OCI-LY7 (cell line): ENCODE measurements around the gene NUFIP2. TPM values are rescaled to one million over a fixed set of nuclear protein-coding genes. Genes with fewer than 3 reads are reported as not detected.

Source experiments
- BruUV-seq: library from RNA; stranded (reverse); fragments of 400-500 nt; replicated peaks from 2 replicates; lab custom pipeline; 2021; lab: Mats Ljungman, UMichigan
- CTCF ChIA-PET: fragments of 300-600 bp; sonication (Branson Sonifier 250); formaldehyde crosslinking; loops from one replicate; lab custom pipeline; 2022; ENCODE audit warnings: antibody characterized with exemption; ENCODE audit not compliant: unreplicated experiment; lab: Charles Lee
- POLR2A ChIA-PET: fragments of 300-600 bp; sonication (Branson Sonifier 250); formaldehyde crosslinking; loops from one replicate; lab custom pipeline; 2022; ENCODE audit warnings: antibody characterized with exemption; lab: Charles Lee
- DNase-seq: peaks from one replicate; pipeline ENCODE4 v3.0.0-alpha.2; 2015; ENCODE audit warnings: low spot score
- H2AFZ ChIP-seq: fragments of 200-600 bp; sonication (generic), shearing (Covaris generic); 2 replicates; pipeline ENCODE4 v1.6.1; 2014; ENCODE audit warnings: mild to moderate bottlenecking, antibody characterized with exemption, low read length, moderate library complexity
- H3K27ac ChIP-seq: fragments of 200-600 bp; sonication (generic); 2 replicates; pipeline ENCODE4 v1.5.1; 2014; ENCODE audit warnings: mixed run types, low read depth, mild to moderate bottlenecking, moderate library complexity, low read length, inconsistent platforms; ENCODE audit not compliant: poor library complexity, severe bottlenecking
- H3K36me3 ChIP-seq: fragments of 200-600 bp; sonication (generic); 2 replicates; pipeline ENCODE4 v1.6.1; 2014; ENCODE audit warnings: mild to moderate bottlenecking, antibody characterized with exemption, low read length, moderate library complexity, mixed read lengths; ENCODE audit not compliant: insufficient read depth
- H3K4me1 ChIP-seq: fragments of 200-600 bp; sonication (generic); 2 replicates; pipeline ENCODE4 v1.5.1; 2014; ENCODE audit warnings: mild to moderate bottlenecking, low read length; ENCODE audit not compliant: insufficient read depth, poor library complexity, severe bottlenecking
- H3K4me2 ChIP-seq: fragments of 200-600 bp; sonication (generic); 2 replicates; pipeline ENCODE4 v1.6.1; 2014; ENCODE audit warnings: mild to moderate bottlenecking, low read length
- H3K4me3 ChIP-seq: fragments of 200-600 bp; sonication (generic); 2 replicates; pipeline ENCODE4 v1.5.1; 2014; ENCODE audit warnings: mild to moderate bottlenecking, low read depth, low read length; ENCODE audit not compliant: poor library complexity, severe bottlenecking
- H3K79me2 ChIP-seq: fragments of 200-600 bp; sonication (generic); 2 replicates; pipeline ENCODE4 v1.6.1; 2016; ENCODE audit warnings: low read depth, mild to moderate bottlenecking, low read length, moderate library complexity, mixed read lengths; ENCODE audit not compliant: insufficient read depth
- H3K9me2 ChIP-seq: fragments of 200-600 bp; sonication (generic); 2 replicates; pipeline ENCODE4 v1.6.1; 2016; ENCODE audit warnings: mild to moderate bottlenecking, low read length, mixed read lengths; ENCODE audit not compliant: insufficient read depth
- H3K9me3 ChIP-seq: fragments of 200-600 bp; sonication (generic); 2 replicates; pipeline ENCODE4 v1.6.1; 2014; ENCODE audit warnings: mild to moderate bottlenecking, mixed run types, low read length, mixed read lengths
- H4K20me1 ChIP-seq: fragments of 200-600 bp; sonication (generic); 2 replicates; pipeline ENCODE4 v1.6.1; 2014; ENCODE audit warnings: mild to moderate bottlenecking, antibody characterized with exemption, low read length, moderate library complexity, mixed read lengths; ENCODE audit not compliant: insufficient read depth
- EZH2phosphoT487 ChIP-seq: fragments of 200-600 bp; sonication (generic); IDR thresholded peaks from 2 replicates; pipeline ENCODE4 v1.6.1; 2018; ENCODE audit warnings: low read depth, borderline replicate concordance, mild to moderate bottlenecking, mixed run types, antibody characterized with exemption, low read length, moderate library complexity, mixed read lengths
- intact Hi-C: fragments of 100-400 bp; cut with micrococcal nuclease; formaldehyde crosslinking; loops from one replicate; pipeline ENCODE4 v1.10.0; 2022; ENCODE audit not compliant: unreplicated experiment
- total RNA-seq, 2 experiments: library from RNA; depleted of rRNA in 1 of 2; stranded (reverse); fragments of >200 nt in 1 of 2; shearing (Covaris generic) in 1 of 2; gene quantifications; 2 replicates each; pipeline ENCODE4 v1.2.3, GENCODE V29; 2014 to 2022
- TF ChIP-seq, protein P1 (sequence below): fragments of 200-600 bp; sonication (generic); conservative IDR thresholded peaks from 2 replicates; pipeline ENCODE4 v1.5.1; 2014; ENCODE audit warnings: mild to moderate bottlenecking, antibody characterized with exemption, low read length, moderate library complexity, mixed read lengths

NUFIP2 gene
- total RNA-seq, 2 experiments from 2014 or later, result 37.1 to 71.4 TPM

DNA sequence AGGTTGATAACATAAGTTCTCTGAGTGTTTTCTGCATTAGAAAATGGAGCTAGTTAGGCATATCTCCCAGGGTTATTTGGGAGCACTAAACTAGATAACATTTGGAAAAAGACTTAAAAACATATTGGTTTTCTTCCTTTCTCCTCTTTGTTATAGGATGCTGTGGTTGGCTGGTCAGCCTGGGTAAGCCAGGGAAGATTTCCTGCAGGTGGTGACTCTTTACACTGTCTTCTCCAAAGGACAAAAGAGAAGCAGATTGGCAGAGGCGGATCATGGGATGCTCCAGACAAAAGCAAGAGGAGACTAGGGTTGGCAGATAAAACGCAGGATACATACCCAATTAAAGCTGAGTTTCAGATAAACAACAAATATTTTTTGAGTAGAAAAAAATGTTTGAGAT lies 53.5 kb downstream of the NUFIP2 start:
- H3K36me3 ChIP-seq, result no peaks in the 10 kb centered on the region
- CTCF ChIA-PET, result interaction anchor here (0.6 kb wide), 1 partner anchor 84 kb away, joined by 3 read pairs; no protein-coding TSS in a partner anchor
- H2AFZ ChIP-seq, result no peak overlapping the region
- no peak overlapping the region for H3K4me3 ChIP-seq
- POLR2A ChIA-PET, result interaction anchor here (0.6 kb wide), 1 partner anchor 1723 kb away, joined by 6 read pairs; no protein-coding TSS in a partner anchor
- no peaks in the 10 kb centered on the region for H3K79me2 ChIP-seq
- no peaks in the 10 kb centered on the region for H3K9me3 ChIP-seq
- no peaks in the 10 kb centered on the region for H4K20me1 ChIP-seq
- H3K4me2 ChIP-seq, result no peak overlapping the region
- no peak overlapping the region for H3K27ac ChIP-seq
- H3K9me2 ChIP-seq, result no peaks in the 10 kb centered on the region
- TF ChIP-seq, protein P1, sequence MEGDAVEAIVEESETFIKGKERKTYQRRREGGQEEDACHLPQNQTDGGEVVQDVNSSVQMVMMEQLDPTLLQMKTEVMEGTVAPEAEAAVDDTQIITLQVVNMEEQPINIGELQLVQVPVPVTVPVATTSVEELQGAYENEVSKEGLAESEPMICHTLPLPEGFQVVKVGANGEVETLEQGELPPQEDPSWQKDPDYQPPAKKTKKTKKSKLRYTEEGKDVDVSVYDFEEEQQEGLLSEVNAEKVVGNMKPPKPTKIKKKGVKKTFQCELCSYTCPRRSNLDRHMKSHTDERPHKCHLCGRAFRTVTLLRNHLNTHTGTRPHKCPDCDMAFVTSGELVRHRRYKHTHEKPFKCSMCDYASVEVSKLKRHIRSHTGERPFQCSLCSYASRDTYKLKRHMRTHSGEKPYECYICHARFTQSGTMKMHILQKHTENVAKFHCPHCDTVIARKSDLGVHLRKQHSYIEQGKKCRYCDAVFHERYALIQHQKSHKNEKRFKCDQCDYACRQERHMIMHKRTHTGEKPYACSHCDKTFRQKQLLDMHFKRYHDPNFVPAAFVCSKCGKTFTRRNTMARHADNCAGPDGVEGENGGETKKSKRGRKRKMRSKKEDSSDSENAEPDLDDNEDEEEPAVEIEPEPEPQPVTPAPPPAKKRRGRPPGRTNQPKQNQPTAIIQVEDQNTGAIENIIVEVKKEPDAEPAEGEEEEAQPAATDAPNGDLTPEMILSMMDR, result no peak
- TF ChIP-seq EZH2phosphoT487, result no peak
- no peaks in the 10 kb centered on the region for H3K4me1 ChIP-seq
- no peak for DNase-seq
- intact Hi-C loops, result no loop called here
- no TSS peak for BruUV-seq

DNA sequence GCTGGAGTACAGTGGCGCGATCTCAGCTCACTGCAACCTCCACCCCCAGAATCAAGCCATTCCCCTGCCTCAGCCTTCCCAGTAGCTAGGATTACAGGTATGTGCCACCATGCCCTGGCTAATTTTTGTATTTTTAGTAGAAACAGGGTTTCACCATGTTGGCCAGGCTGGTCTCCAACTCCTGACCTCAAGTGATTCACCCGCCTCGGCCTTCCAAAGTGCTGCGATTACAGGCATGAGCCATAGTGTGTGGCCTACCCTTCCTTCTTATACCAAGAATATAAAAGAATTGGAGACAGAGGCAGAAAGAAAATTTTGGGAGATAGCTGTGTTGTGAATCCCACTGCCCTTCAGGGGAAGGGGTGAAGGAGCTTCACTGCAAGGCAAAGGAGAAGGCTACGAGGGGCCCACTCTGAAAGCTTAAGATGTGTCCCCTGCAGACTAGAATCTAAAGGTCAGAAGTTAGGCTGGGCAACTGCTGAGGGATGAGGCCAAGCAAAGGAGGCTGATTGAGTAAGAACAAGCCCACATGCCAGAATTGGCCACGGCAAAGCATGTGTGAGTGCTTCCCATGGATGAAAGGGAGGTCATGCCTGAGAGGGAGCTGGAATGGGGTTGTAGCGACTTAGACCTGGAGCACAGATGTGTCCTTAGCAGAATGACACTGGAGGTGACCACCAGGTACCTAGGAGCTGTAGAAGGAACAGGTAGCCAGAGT lies 55.7 kb downstream of the NUFIP2 start:
- Histone ChIP-seq H3K79me2 (no peaks in the 10 kb centered on the region), H3K9me3 (no peaks in the 10 kb centered on the region), H3K4me2 (no peak overlapping the region), H3K36me3 (no peaks in the 10 kb centered on the region), H3K4me3 (no peak overlapping the region), H4K20me1 (no peaks in the 10 kb centered on the region), H3K4me1 (no peaks in the 10 kb centered on the region), H3K9me2 (no peaks in the 10 kb centered on the region), H3K27ac (no peak overlapping the region), H2AFZ (no peak overlapping the region)
- POLR2A ChIA-PET, result interaction anchor here (0.6 kb wide), 1 partner anchor 19 kb away, joined by 6 read pairs; no protein-coding TSS in a partner anchor
- TF ChIP-seq EZH2phosphoT487, result no peak
- TF ChIP-seq, protein P1, result no peak
- BruUV-seq, result no TSS peak
- intact Hi-C loops, result no loop called here
- no peak for DNase-seq
- CTCF ChIA-PET, result no interaction called here

DNA sequence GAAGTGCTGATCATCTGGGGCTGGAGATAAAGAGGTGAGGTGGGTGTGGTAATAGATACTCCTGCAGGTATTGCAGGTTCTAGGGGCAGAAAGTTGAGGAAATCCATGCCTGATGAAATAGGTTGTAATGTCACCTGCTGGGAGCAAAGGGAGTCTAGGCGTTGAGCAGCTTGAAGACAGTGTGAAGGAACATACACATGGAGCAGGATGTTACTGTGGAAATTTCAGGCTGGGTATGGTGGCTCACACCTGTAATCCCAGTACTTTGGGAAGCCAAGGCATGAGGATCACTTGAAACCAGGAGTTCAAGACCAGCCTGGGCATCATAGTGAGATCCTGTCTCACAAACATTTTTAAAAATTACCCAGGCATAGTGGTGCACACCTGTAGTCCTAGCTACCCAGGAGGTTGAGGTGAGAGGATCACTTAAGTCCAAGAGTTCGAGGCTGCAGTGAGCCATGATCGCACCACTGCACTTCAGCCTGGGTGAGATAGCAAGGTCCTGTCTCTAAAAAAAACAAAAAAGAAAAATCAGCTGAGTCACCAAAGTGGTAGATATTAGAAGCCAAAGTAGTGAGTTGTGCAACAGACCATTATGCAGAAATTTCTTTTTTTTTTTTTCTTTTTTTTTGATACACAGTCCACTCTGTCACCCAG lies 56.3 kb downstream of the NUFIP2 start:
- no TSS peak for BruUV-seq
- no peaks in the 10 kb centered on the region for H3K79me2 ChIP-seq

More for the DNA sequence above, 56.3 kb downstream of the NUFIP2 start:
- ChIA-PET POLR2A (no interaction called here), CTCF (no interaction called here)
- TF ChIP-seq, protein P1, result no peak
- no peak for TF ChIP-seq EZH2phosphoT487
- Histone ChIP-seq H3K4me2 (no peak overlapping the region), H2AFZ (no peak overlapping the region), H3K4me3 (no peak overlapping the region), H3K9me2 (no peaks in the 10 kb centered on the region), H3K9me3 (no peaks in the 10 kb centered on the region), H4K20me1 (no peaks in the 10 kb centered on the region), H3K27ac (no peak overlapping the region), H3K4me1 (no peaks in the 10 kb centered on the region), H3K36me3 (no peaks in the 10 kb centered on the region)
- intact Hi-C loops, result no loop called here
- DNase-seq, result no peak
